ENCODE results near the gene PRIMPOL.
"Not testable (repeated sequence)": the region's sequence is repeated elsewhere in the genome, so short reads cannot be mapped to it uniquely, and the experiment has no call there.

PRIMPOL gene

GRCh38 chr4:184620212-184620867, 29.2 kb upstream of the PRIMPOL start:
- Histone ChIP-seq H3K36me3 (ENCODE audit: control insufficient read depth, insufficient read depth, low read length) (no peaks in the 10 kb centered on the region), H3K27me3 (ENCODE audit: control insufficient read depth, insufficient read depth, low read length) (no peaks in the 10 kb centered on the region), H3K4me1 (ENCODE audit: control insufficient read depth, insufficient read depth, low read length) (no peaks in the 10 kb centered on the region), H3K4me3 (ENCODE audit: low read length) (no peak overlapping the region), H3K9me3 (ENCODE audit: control insufficient read depth, insufficient read depth, low read length) (no peaks in the 10 kb centered on the region), H3K27ac (ENCODE audit: low read length) (no peak overlapping the region)
- no CpG with 5 or more reads among the region's 11 CpGs for WGBS (ENCODE audit: insufficient coverage, insufficient read length)
- no peak for DNase-seq (ENCODE audit: low read depth, low spot score)

DNA sequence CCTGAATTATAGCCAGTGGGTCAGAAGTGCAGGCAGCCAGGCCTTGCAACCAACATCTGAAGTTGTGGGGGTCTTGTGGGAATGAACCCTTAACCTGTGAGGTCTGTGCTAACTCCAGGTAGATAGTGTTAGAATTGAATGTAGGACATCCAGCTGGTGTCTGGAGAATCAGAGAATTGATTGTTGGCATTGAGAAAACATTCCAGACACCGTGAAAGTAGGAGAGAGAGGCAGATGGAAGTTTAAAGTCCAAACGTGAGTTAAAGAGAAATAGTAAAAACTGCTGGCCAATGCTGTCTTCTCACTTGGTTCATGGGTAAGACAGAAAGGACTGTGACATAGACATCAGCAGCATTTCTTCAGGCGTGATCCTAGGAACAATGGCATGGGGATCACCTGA, 28.0 kb upstream of the PRIMPOL start:
- Histone ChIP-seq H3K4me1 (ENCODE audit: control insufficient read depth, insufficient read depth, low read length) (no peaks in the 10 kb centered on the region), H3K9me3 (ENCODE audit: control insufficient read depth, insufficient read depth, low read length) (no peaks in the 10 kb centered on the region), H3K27ac (ENCODE audit: low read length) (no peak overlapping the region), H3K27me3 (ENCODE audit: control insufficient read depth, insufficient read depth, low read length) (no peaks in the 10 kb centered on the region), H3K4me3 (ENCODE audit: low read length) (no peak overlapping the region), H3K36me3 (ENCODE audit: control insufficient read depth, insufficient read depth, low read length) (no peaks in the 10 kb centered on the region)
- no peak for DNase-seq (ENCODE audit: low read depth, low spot score)
- no CpG with 5 or more reads among the region's 3 CpGs for WGBS (ENCODE audit: insufficient coverage, insufficient read length)

DNA sequence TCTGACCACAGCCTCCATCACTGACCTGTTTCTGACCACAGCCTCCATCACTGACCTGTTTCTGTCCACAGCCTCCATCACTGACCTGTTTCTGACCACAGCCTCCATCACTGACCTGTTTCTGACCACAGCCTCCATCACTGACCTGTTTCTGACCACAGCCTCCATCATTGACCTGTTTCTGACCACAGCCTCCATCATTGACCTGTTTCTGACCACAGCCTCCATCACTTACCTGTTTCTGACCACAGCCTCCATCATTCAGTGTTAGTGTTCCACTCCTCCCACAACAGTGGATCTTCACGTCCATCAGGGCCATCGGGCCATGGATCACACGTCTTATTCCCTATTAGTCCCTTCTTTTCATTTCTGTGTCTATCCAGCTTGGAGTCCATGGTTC, 25.0 kb upstream of the PRIMPOL start:
- not testable (repeated sequence) for H3K4me1 ChIP-seq (ENCODE audit: control insufficient read depth, insufficient read depth, low read length)
- no CpG with 5 or more reads among the region's 3 CpGs for WGBS (ENCODE audit: insufficient coverage, insufficient read length)

DNA sequence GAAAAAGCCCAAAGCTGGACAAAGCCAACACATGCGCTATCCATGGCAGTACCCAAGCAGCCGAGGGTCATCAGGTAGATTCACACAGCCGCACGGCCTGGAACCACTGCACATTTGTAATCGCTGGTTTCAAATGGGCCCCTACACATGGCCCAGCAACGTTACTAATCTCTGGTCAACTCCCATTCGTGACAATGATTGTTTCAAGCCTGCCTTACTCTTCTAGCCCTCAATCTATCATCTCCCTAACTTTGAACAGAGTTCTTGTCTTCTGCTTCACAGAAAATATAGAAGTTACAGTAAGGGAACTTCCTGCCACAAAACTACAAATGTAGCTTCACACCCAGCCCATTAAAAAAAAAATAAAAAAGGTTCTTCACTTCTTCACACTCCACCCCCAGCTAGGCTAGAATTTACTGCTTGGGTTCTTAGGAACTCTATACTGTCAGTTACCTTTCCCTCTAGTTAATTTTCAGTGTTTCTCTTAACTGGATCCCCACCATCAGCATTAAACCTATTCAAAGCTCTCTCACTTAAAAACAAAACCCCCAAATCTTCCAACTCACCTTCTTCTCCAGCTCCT, 24.5 kb upstream of the PRIMPOL start:
- no peak for DNase-seq (ENCODE audit: low read depth, low spot score)
- WGBS (ENCODE audit: insufficient coverage, insufficient read length): no CpG with 5 or more reads among the region's 7 CpGs
- Histone ChIP-seq H3K27ac (ENCODE audit: low read length) (no peak overlapping the region), H3K27me3 (ENCODE audit: control insufficient read depth, insufficient read depth, low read length) (no peaks in the 10 kb centered on the region), H3K36me3 (ENCODE audit: control insufficient read depth, insufficient read depth, low read length) (peaks cover 4% of the 10 kb centered on the region; the same call in 1 of the 2 replicates), H3K4me3 (ENCODE audit: low read length) (no peak overlapping the region), H3K9me3 (ENCODE audit: control insufficient read depth, insufficient read depth, low read length) (no peaks in the 10 kb centered on the region), H3K4me1 (ENCODE audit: control insufficient read depth, insufficient read depth, low read length) (no peaks in the 10 kb centered on the region; the same call in 1 of the 2 replicates)

More for the DNA sequence above, 25.0 kb upstream of the PRIMPOL start:
- not testable (repeated sequence) for H3K27ac ChIP-seq (ENCODE audit: low read length); H3K4me3 ChIP-seq (ENCODE audit: low read length); H3K27me3 ChIP-seq (ENCODE audit: control insufficient read depth, insufficient read depth, low read length); H3K9me3 ChIP-seq (ENCODE audit: control insufficient read depth, insufficient read depth, low read length); H3K36me3 ChIP-seq (ENCODE audit: control insufficient read depth, insufficient read depth, low read length); DNase-seq (ENCODE audit: low read depth, low spot score)

- H3K36me3 ChIP-seq (ENCODE audit: control insufficient read depth, insufficient read depth, low read length); H3K9me3 ChIP-seq (ENCODE audit: control insufficient read depth, insufficient read depth, low read length); DNase-seq (ENCODE audit: low read depth, low spot score); H3K4me1 ChIP-seq (ENCODE audit: control insufficient read depth, insufficient read depth, low read length); H3K27ac ChIP-seq (ENCODE audit: low read length); H3K4me3 ChIP-seq (ENCODE audit: low read length); H3K27me3 ChIP-seq (ENCODE audit: control insufficient read depth, insufficient read depth, low read length): not testable (repeated sequence)
- no CpG with 5 or more reads among the region's 11 CpGs for WGBS (ENCODE audit: insufficient coverage, insufficient read length)
These were observed 23.5 kb upstream of the PRIMPOL start for GRCh38 chr4:184625783-184626596.

GRCh38 chr4:184628103-184628502, 21.4 kb upstream of the PRIMPOL start:
- Histone ChIP-seq H3K27me3 (ENCODE audit: control insufficient read depth, insufficient read depth, low read length) (no peaks in the 10 kb centered on the region), H3K27ac (ENCODE audit: low read length) (no peak overlapping the region), H3K4me3 (ENCODE audit: low read length) (no peak overlapping the region), H3K4me1 (ENCODE audit: control insufficient read depth, insufficient read depth, low read length) (no peaks in the 10 kb centered on the region; the same call in 1 of the 2 replicates), H3K36me3 (ENCODE audit: control insufficient read depth, insufficient read depth, low read length) (peaks cover 8% of the 10 kb centered on the region; the same call in 1 of the 2 replicates), H3K9me3 (ENCODE audit: control insufficient read depth, insufficient read depth, low read length) (no peaks in the 10 kb centered on the region)
- WGBS (ENCODE audit: insufficient coverage, insufficient read length): no CpG with 5 or more reads among the region's 4 CpGs
- no peak for DNase-seq (ENCODE audit: low read depth, low spot score)

DNA sequence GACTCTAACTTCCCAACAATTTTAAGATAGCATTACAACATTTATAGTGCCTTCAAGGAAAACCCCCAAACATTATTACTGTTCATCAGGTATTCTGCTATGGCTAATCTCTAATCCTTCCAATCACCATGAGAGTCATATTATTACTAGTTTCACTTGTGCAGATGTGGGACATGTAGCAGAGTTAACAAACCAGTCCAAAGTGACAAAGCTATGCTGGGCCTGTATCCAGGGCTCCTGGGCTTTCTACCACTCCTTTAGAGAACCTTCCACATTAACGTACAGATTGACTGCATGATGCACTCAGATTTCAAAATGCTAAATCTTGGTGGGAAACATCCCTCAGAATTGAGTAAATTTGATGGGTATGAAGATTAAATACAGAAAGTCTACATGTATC, 16.7 kb upstream of the PRIMPOL start:
- no peaks in the 10 kb centered on the region for H3K27me3 ChIP-seq (ENCODE audit: control insufficient read depth, insufficient read depth, low read length)
- H3K36me3 ChIP-seq (ENCODE audit: control insufficient read depth, insufficient read depth, low read length): peaks cover 18% of the 10 kb centered on the region; the same call in 1 of the 2 replicates
- H3K4me3 ChIP-seq (ENCODE audit: low read length): no peak overlapping the region
- no CpG with 5 or more reads among the region's 1 CpG for WGBS (ENCODE audit: insufficient coverage, insufficient read length)
- no peaks in the 10 kb centered on the region for H3K9me3 ChIP-seq (ENCODE audit: control insufficient read depth, insufficient read depth, low read length)
- no peak for DNase-seq (ENCODE audit: low read depth, low spot score)
- no peaks in the 10 kb centered on the region for H3K4me1 ChIP-seq (ENCODE audit: control insufficient read depth, insufficient read depth, low read length)
- no peak overlapping the region for H3K27ac ChIP-seq (ENCODE audit: low read length)

DNA sequence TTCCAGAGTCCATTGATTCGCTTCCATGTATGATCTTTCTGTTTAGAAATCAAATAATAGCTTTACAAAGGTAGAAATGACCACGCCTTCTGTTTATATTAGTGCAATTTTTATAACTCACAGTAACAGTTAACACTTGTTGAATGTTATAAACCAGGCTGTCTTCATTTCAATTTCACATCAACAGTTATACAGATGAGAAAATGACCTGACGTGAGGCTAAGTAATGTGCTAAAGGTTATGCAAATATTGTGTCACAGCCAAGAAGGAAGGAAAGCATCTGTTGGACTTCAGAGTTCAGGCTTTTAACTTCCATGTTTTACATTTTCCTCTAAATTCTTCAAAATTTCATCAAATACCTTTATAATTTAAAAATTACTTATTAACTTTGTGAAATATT, 14.2 kb upstream of the PRIMPOL start:
- Histone ChIP-seq H3K4me3 (ENCODE audit: low read length) (no peak overlapping the region), H3K9me3 (ENCODE audit: control insufficient read depth, insufficient read depth, low read length) (no peaks in the 10 kb centered on the region), H3K27ac (ENCODE audit: low read length) (no peak overlapping the region), H3K36me3 (ENCODE audit: control insufficient read depth, insufficient read depth, low read length) (peaks cover 18% of the 10 kb centered on the region; the same call in 1 of the 2 replicates), H3K27me3 (ENCODE audit: control insufficient read depth, insufficient read depth, low read length) (no peaks in the 10 kb centered on the region), H3K4me1 (ENCODE audit: control insufficient read depth, insufficient read depth, low read length) (no peaks in the 10 kb centered on the region)
- no peak for DNase-seq (ENCODE audit: low read depth, low spot score)
- WGBS (ENCODE audit: insufficient coverage, insufficient read length): no CpG with 5 or more reads among the region's 3 CpGs

DNA sequence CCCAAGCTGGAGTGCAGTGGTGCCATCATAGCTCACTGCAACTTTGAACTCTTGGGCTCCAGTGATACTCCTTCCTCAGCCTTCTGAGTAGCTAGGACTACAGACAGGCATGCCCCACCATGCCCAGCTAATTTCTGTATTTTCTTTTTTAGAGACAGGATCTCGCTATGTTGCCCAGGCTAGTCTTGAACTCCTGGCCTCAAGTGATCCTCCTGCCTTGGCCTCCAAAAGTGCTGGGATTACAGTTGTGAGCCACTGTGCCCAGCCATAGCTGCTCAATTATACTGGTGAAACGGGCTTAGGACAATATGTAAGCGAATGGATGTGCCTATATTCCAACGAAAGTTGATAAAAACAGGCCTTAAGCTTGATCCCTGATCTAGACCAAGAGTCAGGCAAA, 13.4 kb upstream of the PRIMPOL start:
- H3K4me1 ChIP-seq (ENCODE audit: control insufficient read depth, insufficient read depth, low read length): no peaks in the 10 kb centered on the region
- H3K9me3 ChIP-seq (ENCODE audit: control insufficient read depth, insufficient read depth, low read length): no peaks in the 10 kb centered on the region
- DNase-seq (ENCODE audit: low read depth, low spot score): no peak
- peaks cover 18% of the 10 kb centered on the region; the same call in 1 of the 2 replicates for H3K36me3 ChIP-seq (ENCODE audit: control insufficient read depth, insufficient read depth, low read length)
- no CpG with 5 or more reads among the region's 4 CpGs for WGBS (ENCODE audit: insufficient coverage, insufficient read length)
- no peak overlapping the region for H3K27ac ChIP-seq (ENCODE audit: low read length)
- no peaks in the 10 kb centered on the region for H3K27me3 ChIP-seq (ENCODE audit: control insufficient read depth, insufficient read depth, low read length)
- H3K4me3 ChIP-seq (ENCODE audit: low read length): no peak overlapping the region

DNA sequence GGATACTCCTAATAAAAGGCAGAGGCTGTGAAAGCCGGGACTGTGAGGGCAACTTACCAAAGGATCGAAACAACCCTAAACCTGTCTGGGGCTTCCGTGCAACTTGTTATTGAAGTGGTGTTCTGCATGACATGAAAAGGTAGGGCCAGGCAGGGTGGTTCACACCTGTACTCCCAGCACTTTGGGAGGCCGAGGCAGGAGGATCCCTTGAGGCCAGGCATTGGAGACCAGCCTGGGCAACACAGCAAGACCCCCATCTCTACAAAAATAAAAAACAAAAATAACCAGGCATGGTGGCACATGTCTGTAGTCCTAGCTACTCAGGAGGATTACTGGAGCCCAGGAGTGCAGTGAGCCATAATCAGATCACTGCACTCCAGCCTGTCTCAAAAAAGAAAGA, 12.6 kb upstream of the PRIMPOL start:
- no CpG with 5 or more reads among the region's 4 CpGs for WGBS (ENCODE audit: insufficient coverage, insufficient read length)
- peaks cover 16% of the 10 kb centered on the region; the same call in 1 of the 2 replicates for H3K36me3 ChIP-seq (ENCODE audit: control insufficient read depth, insufficient read depth, low read length)

More for the DNA sequence above, 12.6 kb upstream of the PRIMPOL start:
- Histone ChIP-seq H3K4me1 (ENCODE audit: control insufficient read depth, insufficient read depth, low read length) (no peaks in the 10 kb centered on the region), H3K9me3 (ENCODE audit: control insufficient read depth, insufficient read depth, low read length) (no peaks in the 10 kb centered on the region), H3K27ac (ENCODE audit: low read length) (no peak overlapping the region), H3K4me3 (ENCODE audit: low read length) (no peak overlapping the region), H3K27me3 (ENCODE audit: control insufficient read depth, insufficient read depth, low read length) (no peaks in the 10 kb centered on the region)
- no peak for DNase-seq (ENCODE audit: low read depth, low spot score)

All from iPS DF 6.9 (cell line).